K562 (cell line): ENCODE measurements around the gene FKBP15. TPM values are rescaled to one million over a fixed set of nuclear protein-coding genes. Genes with fewer than 3 reads are reported as not detected.

Experiments used
- BCOR ChIP-seq: fragments of 450-650 bp; IDR thresholded peaks from 2 replicates; pipeline ENCODE4 v1.6.1; 2016
- CHD4 ChIP-seq: fragments of 200-600 bp; sonication (generic); IDR thresholded peaks from 3 replicates; pipeline ENCODE4 v1.6.1; 2012; ENCODE audit warnings: low read depth, mild to moderate bottlenecking, mixed read lengths, low read length, inconsistent platforms; ENCODE audit not compliant: insufficient read depth, insufficient replicate concordance, poor library complexity, severe bottlenecking
- EHMT2 ChIP-seq: fragments of 450-650 bp; IDR thresholded peaks from 2 replicates; pipeline ENCODE4 v1.6.1; 2018; ENCODE audit warnings: antibody characterized with exemption
- ELK3 ChIP-seq: fragments of 450-650 bp; formaldehyde crosslinking; IDR thresholded peaks from 2 replicates; pipeline ENCODE4 v1.4.0; 2020; ENCODE audit warnings: mild to moderate bottlenecking
- EZH2 ChIP-seq: IDR thresholded peaks from 2 replicates; pipeline ENCODE4 v1.6.1; 2012; ENCODE audit warnings: low read depth, mild to moderate bottlenecking, inconsistent platforms, low read length, borderline replicate concordance
- HIVEP1 ChIP-seq: fragments of 250-450 bp; sonication (Bioruptor Pico); IDR thresholded peaks from 2 replicates; pipeline ENCODE4 v1.4.0; 2020; ENCODE audit warnings: mild to moderate bottlenecking
- HOXB6 ChIP-seq: fragments of 250-450 bp; sonication (Bioruptor Pico); IDR thresholded peaks from 2 replicates; pipeline ENCODE4 v1.5.1; 2022; ENCODE audit warnings: mild to moderate bottlenecking, borderline replicate concordance
- IRF9 ChIP-seq: fragments of 450-650 bp; IDR thresholded peaks from 2 replicates; pipeline ENCODE4 v1.6.1; 2016; ENCODE audit warnings: missing biosample characterization, missing genetic modification characterization
- LARP7 ChIP-seq: fragments of 450-650 bp; IDR thresholded peaks from 2 replicates; pipeline ENCODE4 v1.6.1; 2016
- MEF2A ChIP-seq: IDR thresholded peaks from 2 replicates; pipeline ENCODE4 v1.6.1; 2011; ENCODE audit warnings: low read depth, mild to moderate bottlenecking, low read length, moderate library complexity; ENCODE audit not compliant: control insufficient read depth
- MYBL2 ChIP-seq, 2 experiments: fragments of 450-650 bp in 1 of 2; sonication (generic) in 1 of 2; formaldehyde crosslinking in 1 of 2; IDR thresholded peaks; 2 replicates each; pipeline versions ENCODE4 v1.6.1 to v1.8.1; 2017 to 2022; ENCODE audit warnings: borderline replicate concordance in 1 of 2, inconsistent platforms in 1 of 2, low read depth in 1 of 2, mild to moderate bottlenecking in 1 of 2, missing genetic modification reagents in 1 of 2, moderate library complexity in 1 of 2
- PHF20 ChIP-seq: fragments of 450-650 bp; IDR thresholded peaks from 2 replicates; pipeline ENCODE4 v1.6.1; 2018; ENCODE audit not compliant: partially characterized antibody
- PKNOX1 ChIP-seq: fragments of 450-650 bp; IDR thresholded peaks from 2 replicates; pipeline ENCODE4 v1.6.1; 2016
- RBBP5 ChIP-seq: fragments of 200-600 bp; sonication (generic); IDR thresholded peaks from 2 replicates; pipeline ENCODE4 v1.6.1; 2012; ENCODE audit warnings: borderline replicate concordance, mild to moderate bottlenecking, low read length, control low read depth, inconsistent platforms; ENCODE audit not compliant: insufficient read depth, poor library complexity, severe bottlenecking
- SIX5 ChIP-seq, 2 experiments: IDR thresholded peaks; 2 replicates each; pipeline ENCODE4 v1.6.1; 2011; ENCODE audit warnings: low read length in 2 of 2, borderline replicate concordance in 1 of 2, low read depth in 1 of 2, mild to moderate bottlenecking in 1 of 2, moderate library complexity in 1 of 2; ENCODE audit not compliant: insufficient read depth in 1 of 2
- SMARCA5 ChIP-seq: fragments of 450-650 bp; IDR thresholded peaks from 2 replicates; pipeline ENCODE4 v1.6.1; 2016
- SNRNP70 ChIP-seq: fragments of 200-400 bp; formaldehyde crosslinking; optimal IDR thresholded peaks from 2 replicates; pipeline ENCODE3; 2017; ENCODE audit warnings: low read depth, low read length
- TOE1 ChIP-seq, 2 experiments: fragments of 450-650 bp in 1 of 2; sonication (generic) in 1 of 2; formaldehyde crosslinking in 1 of 2; IDR thresholded peaks; 2 replicates each; pipeline versions ENCODE4 v1.7.1 to v1.8.0; 2016 to 2022; ENCODE audit warnings: borderline replicate concordance in 2 of 2, mild to moderate bottlenecking in 2 of 2, antibody characterized with exemption in 1 of 2, inconsistent platforms in 1 of 2, low read depth in 1 of 2, missing genetic modification reagents in 1 of 2, moderate library complexity in 1 of 2
- ZNF197 ChIP-seq: fragments of 200-800 bp; sonication (Bioruptor generic); IDR thresholded peaks from 2 replicates; pipeline ENCODE4 v1.6.1; 2016; ENCODE audit warnings: low read depth, missing genetic modification characterization, missing compliant biosample characterization
- ZNF253 ChIP-seq: fragments of 250-450 bp; sonication (Bioruptor Pico); conservative IDR thresholded peaks from 2 replicates; pipeline ENCODE4 v1.6.1; 2021; ENCODE audit warnings: mild to moderate bottlenecking
- ZNF589 ChIP-seq: fragments of 200-800 bp; sonication (Bioruptor generic); IDR thresholded peaks from 2 replicates; pipeline ENCODE4 v1.6.1; 2016; ENCODE audit warnings: low read depth, missing genetic modification characterization, missing compliant biosample characterization
- ZNF699 ChIP-seq: fragments of 250-450 bp; sonication (Bioruptor Pico); IDR thresholded peaks from 2 replicates; pipeline ENCODE4 v1.8.0; 2021; ENCODE audit warnings: mild to moderate bottlenecking, moderate library complexity; ENCODE audit not compliant: insufficient replicate concordance
- polyA plus RNA-seq, 8 experiments: library from polyadenylated mRNA; depleted of rRNA in 4 of 8; stranded (reverse) in 5 of 8; unstranded in 3 of 8; fragments of >200 nt; fragmentation: Nextera tagmentation in 2 of 8; fragmentation: Illumina TruSeq in 1 of 8; extraction: Ambion mirVana in 2 of 8; extraction: Trizol in 1 of 8; gene quantifications; 2 replicates each; pipeline versions ENCODE4 v1.2.1 to v1.2.3, GENCODE V29; 2011 to 2014; ENCODE audit warnings: inconsistent platforms in 1 of 8, missing spikeins in 1 of 8
- total RNA-seq, 7 experiments: library from RNA; depleted of rRNA in 6 of 7; stranded (reverse); fragments of >200 nt in 6 of 7; fragmentation: Illumina TruSeq in 2 of 7; extraction: Trizol in 2 of 7; gene quantifications; 2 replicates each; pipeline versions ENCODE4 v1.2.1 to v1.2.3, GENCODE V29; 2011 to 2021; ENCODE audit warnings: low replicate concordance in 1 of 7

FKBP15 gene
- total and polyA plus RNA-seq, 9 of the 15 experiments (the other 6 are each of a cell fraction or from before 2014, with no cell fraction given), result 8.7 to 38.0 (median 18.9) TPM

- no peak for TF ChIP-seq MEF2A
- no peak for TF ChIP-seq EZH2
- TF ChIP-seq HIVEP1 (CRISPR knock-in tag), result 0 out of 2 replicates have a peak, but pooled peaks have one; percentile 34
- peak; percentile 95; the same call in 1 of the 2 replicates for TF ChIP-seq TOE1 (IDR thresholded peaks at IDR 0.05; ENCODE audit: borderline replicate concordance)
- peak; percentile 34; the same call in 1 of the 2 replicates for TF ChIP-seq TOE1 (CRISPR knock-in tag; IDR thresholded peaks at IDR 0.05; ENCODE audit: borderline replicate concordance, low read depth)
- no peak for TF ChIP-seq ZNF253 (CRISPR knock-in tag)
- TF ChIP-seq ZNF699 (CRISPR knock-in tag), result no peak
- TF ChIP-seq ELK3 (CRISPR knock-in tag), result no peak
- TF ChIP-seq LARP7, result no peak
- no peak for TF ChIP-seq IRF9
- TF ChIP-seq CHD4, result no peak
- peak; percentile 70 for TF ChIP-seq RBBP5
- no peak for TF ChIP-seq SNRNP70
- no peak for TF ChIP-seq SMARCA5
- TF ChIP-seq BCOR, result no peak
- TF ChIP-seq PKNOX1, result no peak
- no peak for TF ChIP-seq ZNF589 (CRISPR knock-in tag)
- no peak for TF ChIP-seq ZNF197 (CRISPR knock-in tag)
- peak; percentile 66 to 72; a peak in 3 of 4 replicates for TF ChIP-seq SIX5 (IDR thresholded peaks at IDR 0.05; ENCODE audit: borderline replicate concordance in 1 of 2, insufficient read depth in 1 of 2, low read depth in 1 of 2, low read length in 2 of 2)
- no peak for TF ChIP-seq HOXB6 (CRISPR knock-in tag)
- TF ChIP-seq PHF20, result peak; percentile 37
- TF ChIP-seq EHMT2, result no peak
- no peak for TF ChIP-seq MYBL2 (IDR thresholded peaks at IDR 0.05; ENCODE audit: low read depth)
- no peak for TF ChIP-seq MYBL2 (CRISPR knock-in tag; IDR thresholded peaks at IDR 0.05; ENCODE audit: borderline replicate concordance)
These were observed 70.1 kb downstream of the FKBP15 start, which contains the start of gene SLC31A2 (continued) for GRCh38 chr9:113150670-113151611.
